Ectodermal cell (in vitro differentiated cells): ENCODE measurements around the gene FUT1.

Source experiments
- H3K27ac ChIP-seq: 2 replicates; pipeline ENCODE4 v1.7.0; 2013; ENCODE audit warnings: mild to moderate bottlenecking, low read depth, low read length; ENCODE audit not compliant: insufficient read depth, poor library complexity, severe bottlenecking
- H3K27me3 ChIP-seq: 2 replicates; pipeline ENCODE4 v1.7.0; 2013; ENCODE audit warnings: mild to moderate bottlenecking, low read length; ENCODE audit not compliant: insufficient read depth, control insufficient read depth, poor library complexity, severe bottlenecking
- H3K36me3 ChIP-seq: one replicate; pipeline ENCODE4 v1.7.0; 2013; ENCODE audit warnings: low read length; ENCODE audit not compliant: control insufficient read depth, insufficient read depth
- H3K4me1 ChIP-seq: one replicate; pipeline ENCODE4 v1.7.0; 2013; ENCODE audit warnings: low read length; ENCODE audit not compliant: control insufficient read depth, insufficient read depth
- H3K4me3 ChIP-seq: 2 replicates; pipeline ENCODE4 v1.7.0; 2013; ENCODE audit warnings: low read depth, low read length, control low read depth; ENCODE audit not compliant: insufficient read depth
- H3K9me3 ChIP-seq: 2 replicates; pipeline ENCODE4 v1.7.0; 2013; ENCODE audit warnings: mild to moderate bottlenecking, low read length, moderate library complexity; ENCODE audit not compliant: control insufficient read depth
- WGBS, 2 experiments: methylation state at CpG; one replicate each; pipeline ENCODE4 v1.1.7; 2013; ENCODE audit warnings: missing lambda C conversion rate in 2 of 2; 5-methylcytosine and 5-hydroxymethylcytosine counted together

FUT1 gene

DNA sequence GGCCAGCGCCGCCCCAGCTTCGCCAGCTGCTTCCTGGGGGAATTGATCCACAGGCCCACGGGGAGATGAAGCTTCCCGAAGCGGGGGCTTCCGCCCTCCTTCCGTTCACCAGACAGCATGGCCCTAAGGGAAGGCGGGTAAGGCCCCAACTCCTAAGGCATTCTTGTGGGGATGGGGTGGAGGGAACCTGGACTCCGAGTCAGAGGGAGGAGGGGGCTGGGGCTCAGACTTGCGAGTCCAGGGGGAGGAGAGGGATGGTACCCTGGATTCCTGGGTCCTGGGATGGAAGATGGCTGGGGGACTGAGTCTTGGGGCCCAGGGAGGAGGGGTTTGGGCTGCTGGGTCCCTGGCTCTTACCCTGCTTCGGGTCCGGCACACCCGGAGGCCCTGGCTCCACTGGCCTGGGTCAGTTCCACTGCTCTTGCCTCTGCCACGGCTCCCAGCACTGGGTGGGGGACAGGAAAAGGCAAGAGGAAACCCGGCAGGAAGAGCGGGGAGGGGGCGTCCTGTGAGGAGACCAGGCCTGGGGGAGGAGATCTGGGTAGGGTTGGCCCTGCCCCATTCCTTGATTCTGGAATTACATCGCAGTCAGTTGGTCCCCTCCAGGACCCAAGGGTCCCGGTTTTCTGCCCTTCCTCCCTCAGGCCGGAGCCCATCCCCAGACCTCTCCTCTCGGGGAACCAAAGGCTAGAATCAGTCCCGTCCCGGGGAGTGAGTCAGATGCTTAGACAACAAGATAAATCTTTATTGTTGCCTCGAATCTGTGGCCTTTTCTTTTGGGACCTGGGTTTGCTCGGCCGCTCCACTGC is 12.1 kb downstream of the FUT1 start, which contains the start of gene RASIP1:
Gene RASIP1 (minus strand): TSS at position 447 of the 809 bp plus-strand sequence. CDS start 328 bp downstream, at position 119.
- Histone ChIP-seq H3K9me3 (no peaks in the 10 kb centered on the region), H3K36me3 (no peaks in the 10 kb centered on the region), H3K4me3 (peak within 1 kb of the TSS; percentile 51), H3K27me3 (peaks cover 25% of the 10 kb centered on the region), H3K27ac (no peak within 1 kb of the TSS), H3K4me1 (peaks cover 5% of the 10 kb centered on the region)
- 83 to 87% methylated on average over 27 of the region's 27 CpGs for WGBS, 2 experiments

DNA sequence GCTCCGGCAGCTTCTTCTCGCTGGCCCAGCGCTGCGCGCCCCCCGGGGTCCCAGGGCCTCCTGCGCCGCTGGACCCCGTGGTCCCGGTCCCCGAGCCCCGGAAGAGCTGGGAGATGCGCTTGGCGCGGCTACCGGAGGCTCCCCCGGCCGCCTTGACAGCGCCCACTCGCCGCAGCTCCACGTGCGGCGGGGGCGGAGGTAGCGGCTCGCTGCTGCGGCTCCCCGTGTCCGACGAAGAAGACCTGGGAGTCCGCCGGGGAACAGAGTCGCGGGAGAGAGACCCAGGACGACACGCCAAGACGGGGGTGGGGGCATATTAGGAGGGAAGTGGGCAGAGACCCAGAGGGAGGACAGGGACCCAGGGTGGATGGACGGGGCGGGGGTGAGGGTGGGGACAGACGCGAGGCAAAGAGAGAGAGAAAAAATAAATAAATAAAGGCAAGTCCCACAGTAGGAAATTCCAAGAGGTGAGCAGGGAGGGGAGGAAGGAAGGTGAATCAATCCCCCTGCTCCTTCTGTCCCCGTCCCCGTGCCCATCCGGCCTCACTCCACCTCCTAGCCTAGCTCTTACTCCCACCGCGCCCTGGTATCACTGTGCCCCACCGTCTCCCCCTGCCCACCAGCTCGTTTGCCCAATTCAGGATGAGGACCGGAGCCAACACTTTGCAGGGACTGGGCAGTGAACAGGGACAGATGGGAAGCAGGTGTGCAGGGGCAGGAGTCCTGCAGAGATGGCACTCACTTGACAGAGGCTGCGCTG is 12.9 kb downstream of the FUT1 start:
- peaks cover 5% of the 10 kb centered on the region for H3K4me1 ChIP-seq
- H3K36me3 ChIP-seq: no peaks in the 10 kb centered on the region
- H3K27me3 ChIP-seq: peaks cover 25% of the 10 kb centered on the region
- no peak overlapping the region for H3K27ac ChIP-seq
- 16% methylated on average over 51 of the region's 51 CpGs for WGBS, 2 experiments
- H3K4me3 ChIP-seq: peak overlapping the region; percentile 51
- H3K9me3 ChIP-seq: no peaks in the 10 kb centered on the region

DNA sequence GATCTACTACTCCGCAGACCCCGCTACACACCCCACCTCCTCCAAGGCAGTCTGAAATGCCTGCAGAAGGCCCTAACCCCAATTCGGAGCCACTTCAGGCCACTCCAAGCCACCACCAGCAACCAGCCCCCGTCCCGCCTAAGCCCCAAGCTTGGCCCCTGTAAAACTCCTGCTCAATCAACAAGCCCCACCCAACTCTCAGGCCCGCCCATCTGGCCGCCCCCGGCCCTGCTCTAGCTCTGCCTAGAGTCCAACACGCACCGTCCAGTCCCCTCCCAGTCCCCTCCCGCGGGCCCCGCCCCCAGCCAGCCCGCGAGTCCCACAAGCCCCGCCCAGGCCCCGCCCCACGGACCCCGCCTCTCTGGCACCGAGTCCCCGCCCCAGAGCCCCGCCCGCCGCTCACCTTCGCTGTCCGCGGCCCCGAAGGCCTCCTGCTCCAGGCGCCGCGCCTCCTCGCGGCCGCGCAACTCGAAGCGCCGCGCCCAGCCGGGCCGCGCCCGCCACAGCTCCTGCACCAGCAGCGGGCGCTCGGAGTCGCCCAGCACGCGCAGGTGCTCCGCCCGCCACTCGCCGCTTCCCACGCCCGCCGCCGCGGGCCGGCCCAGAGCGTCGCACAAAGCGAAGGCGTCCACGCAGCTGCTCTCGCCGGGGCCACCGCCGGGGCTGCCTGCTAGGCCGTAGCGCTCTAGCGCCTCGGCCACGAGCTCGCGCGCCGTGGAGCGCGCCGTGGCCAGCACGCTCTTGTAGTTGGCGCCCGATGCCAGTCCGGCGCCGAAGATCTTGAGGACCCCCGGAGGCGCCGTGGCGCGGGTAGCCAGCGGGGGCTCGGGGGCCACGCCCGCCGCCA is 13.7 kb downstream of the FUT1 start:
- 2% methylated on average over 96 of the region's 96 CpGs for WGBS, 2 experiments
- H3K27ac ChIP-seq: no peak overlapping the region
- peaks cover 25% of the 10 kb centered on the region for H3K27me3 ChIP-seq
- peak overlapping the region; percentile 51 for H3K4me3 ChIP-seq
- H3K36me3 ChIP-seq: no peaks in the 10 kb centered on the region
- H3K9me3 ChIP-seq: no peaks in the 10 kb centered on the region
- peaks cover 5% of the 10 kb centered on the region for H3K4me1 ChIP-seq

DNA sequence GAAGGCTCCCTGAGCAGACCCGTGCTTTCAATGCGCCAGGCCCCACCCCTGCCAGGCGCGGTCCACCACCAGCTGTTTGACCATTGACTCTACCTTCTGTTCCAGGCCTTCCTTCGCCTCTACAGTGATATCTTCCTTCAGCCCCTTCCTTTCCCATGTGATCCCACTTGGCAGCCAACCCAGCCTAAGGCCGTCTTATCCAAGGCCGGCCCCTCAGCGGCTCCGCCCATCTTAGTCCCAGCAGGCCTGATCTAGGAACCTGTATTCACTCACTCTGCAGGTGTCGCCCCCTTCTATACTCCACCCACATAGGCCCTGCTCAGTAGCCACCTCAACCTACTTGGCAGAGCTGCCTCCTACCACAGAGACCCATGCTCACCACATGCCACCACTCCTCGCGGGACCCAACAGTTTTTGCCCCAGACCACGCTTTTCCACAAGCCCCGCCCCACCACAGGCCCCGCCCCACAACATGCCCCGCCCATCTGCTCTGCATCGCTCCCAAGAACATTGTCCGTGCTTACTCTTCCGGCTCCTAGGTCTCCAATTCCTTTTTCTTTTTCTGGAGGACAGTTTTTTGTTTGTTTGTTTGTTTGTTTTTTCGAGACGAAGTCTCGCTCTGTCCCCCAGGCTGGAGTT is 15.0 kb downstream of the FUT1 start:
- no peak overlapping the region for H3K4me3 ChIP-seq
- no peak overlapping the region for H3K27ac ChIP-seq
- H3K27me3 ChIP-seq: peaks cover 25% of the 10 kb centered on the region
- H3K36me3 ChIP-seq: no peaks in the 10 kb centered on the region
- WGBS, 2 experiments: 78 to 84% methylated on average over 22 of the region's 22 CpGs
- H3K9me3 ChIP-seq: no peaks in the 10 kb centered on the region
- peaks cover 5% of the 10 kb centered on the region for H3K4me1 ChIP-seq

DNA sequence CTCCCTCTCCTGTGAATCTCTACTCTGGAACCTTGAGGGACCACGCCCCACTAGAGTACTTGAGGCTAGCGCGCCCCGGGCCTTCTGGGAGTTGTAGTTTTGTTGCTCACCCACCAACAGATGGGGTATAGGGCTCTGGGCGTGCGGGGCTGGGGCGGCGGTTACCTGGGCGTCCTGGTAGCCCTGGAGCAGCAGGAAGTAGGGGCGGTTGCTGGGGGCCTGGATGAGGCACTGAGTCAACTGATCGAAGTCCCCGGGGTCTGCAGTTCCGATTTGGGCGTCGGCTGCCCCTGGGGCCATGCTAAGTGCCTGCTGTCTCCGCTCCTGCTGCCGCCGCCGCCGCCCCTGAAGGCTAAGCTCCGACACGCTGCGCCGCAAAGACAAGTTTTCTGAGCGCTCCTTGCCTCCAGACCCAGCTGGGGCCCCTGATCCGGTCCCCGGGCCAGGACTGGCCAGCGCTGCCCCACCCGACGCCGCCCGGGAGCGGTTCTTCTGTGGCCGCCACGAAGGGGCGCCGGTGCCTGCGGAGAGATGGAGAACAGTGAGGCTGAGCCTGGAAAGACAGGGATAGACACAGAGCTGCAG is 17.3 kb downstream of the FUT1 start:
- Histone ChIP-seq H3K27ac (no peak overlapping the region), H3K27me3 (peaks cover 13% of the 10 kb centered on the region)
- 2% methylated on average over 38 of the region's 38 CpGs for WGBS, 2 experiments

DNA sequence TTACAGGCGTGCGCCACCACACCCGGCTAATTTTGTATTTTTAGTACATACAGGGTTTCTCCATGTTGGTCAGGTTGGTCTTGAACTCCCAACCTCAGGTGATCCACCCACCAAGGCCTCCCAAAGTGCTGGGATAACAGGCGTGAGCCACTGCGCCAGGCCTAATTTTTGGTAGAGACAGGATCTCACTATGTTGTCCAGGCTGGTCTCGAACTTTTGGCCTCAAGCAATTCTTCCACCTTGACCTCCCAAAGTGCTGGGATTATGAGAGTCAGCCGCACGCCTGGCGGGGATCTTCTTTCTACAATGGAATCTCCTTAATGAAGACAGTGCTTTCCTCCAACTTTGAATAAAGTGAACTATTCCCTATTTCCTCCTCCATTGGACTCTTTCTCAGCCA is 17.8 kb downstream of the FUT1 start:
- H3K4me3 ChIP-seq: peak overlapping the region; percentile 66
- no peaks in the 10 kb centered on the region for H3K9me3 ChIP-seq
- no peaks in the 10 kb centered on the region for H3K4me1 ChIP-seq
- no peak overlapping the region for H3K27ac ChIP-seq
- peaks cover 8% of the 10 kb centered on the region for H3K27me3 ChIP-seq
- 94 to 96% methylated on average over 9 of the region's 9 CpGs for WGBS, 2 experiments
- H3K36me3 ChIP-seq: no peaks in the 10 kb centered on the region

More for the DNA sequence above, 17.3 kb downstream of the FUT1 start:
- Histone ChIP-seq H3K9me3 (no peaks in the 10 kb centered on the region), H3K4me1 (peaks cover 4% of the 10 kb centered on the region), H3K4me3 (peak overlapping the region; percentile 66), H3K36me3 (no peaks in the 10 kb centered on the region)

DNA sequence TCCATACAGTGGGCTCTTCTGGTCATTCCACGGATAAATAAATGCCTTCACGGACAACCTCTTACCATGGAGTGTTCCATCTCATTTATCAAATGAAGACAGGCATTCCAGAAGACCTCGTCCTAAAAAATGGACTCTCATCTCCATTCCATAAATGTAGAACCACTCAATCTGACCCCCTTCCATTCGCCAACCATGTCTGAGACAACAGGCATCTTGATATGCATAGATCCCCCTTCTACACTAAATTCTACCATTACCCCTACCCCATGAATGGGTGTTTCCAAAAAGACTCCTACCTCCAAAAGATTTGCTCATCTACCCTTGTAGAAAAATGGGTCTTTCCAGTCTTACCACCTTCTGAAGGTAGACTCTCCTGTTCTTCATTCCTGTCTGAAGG is 21.0 kb downstream of the FUT1 start:
- H3K27ac ChIP-seq: no peak overlapping the region
- H3K4me3 ChIP-seq: no peak overlapping the region
- no peaks in the 10 kb centered on the region for H3K9me3 ChIP-seq
- no peaks in the 10 kb centered on the region for H3K36me3 ChIP-seq
- no peaks in the 10 kb centered on the region for H3K27me3 ChIP-seq
- no peaks in the 10 kb centered on the region for H3K4me1 ChIP-seq
- WGBS, 2 experiments: 90 to 96% methylated on average over 4 of the region's 4 CpGs

DNA sequence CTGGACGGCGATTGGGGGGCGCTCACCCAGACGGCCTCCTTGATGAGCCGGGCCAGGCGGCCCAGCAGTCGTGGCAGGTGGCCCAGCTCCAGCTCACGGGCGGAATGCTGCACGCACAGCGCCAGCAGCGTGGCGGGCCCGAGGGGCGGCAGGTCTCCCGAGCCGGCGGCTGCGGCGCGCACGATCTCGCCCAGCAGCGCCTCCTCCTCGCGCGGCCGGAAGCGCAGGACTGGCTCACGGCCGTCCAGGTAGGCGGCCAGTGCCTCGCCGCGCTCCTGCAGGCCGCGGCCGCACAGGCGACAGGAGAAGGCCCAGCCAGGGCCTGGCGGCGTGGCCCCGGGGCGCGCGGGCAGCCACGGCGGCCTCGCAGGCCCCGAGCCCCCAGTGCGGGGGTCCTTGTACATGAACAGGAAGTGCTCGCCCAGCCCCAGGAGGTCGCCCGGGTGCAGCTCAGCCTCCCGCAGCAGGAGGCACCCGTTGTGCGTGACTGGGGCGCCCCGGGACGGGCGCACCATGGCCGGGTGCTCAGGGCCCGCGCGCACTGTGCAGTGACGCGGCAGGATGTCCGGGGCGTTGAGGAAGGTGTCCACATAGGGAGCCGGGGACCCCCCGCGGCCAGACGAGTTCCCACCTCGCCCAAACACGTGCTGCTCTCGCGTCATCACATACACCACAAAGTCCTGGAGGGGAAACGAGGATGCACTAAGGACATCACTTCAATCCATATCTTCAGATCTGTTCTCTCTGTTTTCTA is 23.4 kb downstream of the FUT1 start:
- Histone ChIP-seq H3K4me3 (no peak overlapping the region), H3K27ac (no peak overlapping the region), H3K27me3 (no peaks in the 10 kb centered on the region), H3K9me3 (no peaks in the 10 kb centered on the region), H3K4me1 (no peaks in the 10 kb centered on the region), H3K36me3 (no peaks in the 10 kb centered on the region)
- 95% methylated on average over 77 of the region's 77 CpGs for WGBS, 2 experiments

DNA sequence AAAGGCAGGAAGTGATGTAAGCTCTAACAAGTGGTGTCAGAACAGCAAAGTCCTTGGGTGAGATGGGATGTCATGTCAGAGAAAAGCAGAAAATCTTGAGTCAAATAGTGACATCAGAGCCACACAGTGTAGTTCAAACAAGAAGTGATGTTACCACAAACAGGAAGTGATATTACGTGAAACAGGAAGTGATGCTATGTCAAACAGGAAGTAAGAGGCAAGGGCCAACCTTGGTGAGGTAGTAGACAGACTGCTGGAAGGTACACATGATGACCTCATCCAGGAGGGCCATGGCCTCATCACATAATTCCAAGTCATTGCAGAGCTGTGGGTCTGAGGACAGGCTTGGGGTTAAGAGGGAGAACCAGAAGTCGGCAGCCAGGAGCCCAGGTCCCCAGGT is 25.9 kb downstream of the FUT1 start:
- H3K27me3 ChIP-seq: no peaks in the 10 kb centered on the region
- 91 to 94% methylated on average over 2 of the region's 2 CpGs for WGBS, 2 experiments
- H3K4me1 ChIP-seq: no peaks in the 10 kb centered on the region

More for the DNA sequence above, 25.9 kb downstream of the FUT1 start:
- H3K27ac ChIP-seq: no peak overlapping the region
- H3K36me3 ChIP-seq: no peaks in the 10 kb centered on the region
- no peaks in the 10 kb centered on the region for H3K9me3 ChIP-seq
- H3K4me3 ChIP-seq: no peak overlapping the region
